ENCODE measurements around the gene MPC2. TPM values are rescaled to one million over a fixed set of nuclear protein-coding genes. Genes with fewer than 3 reads are reported as not detected.
"Not testable (repeated sequence)": the region's sequence is repeated elsewhere in the genome, so short reads cannot be mapped to it uniquely, and the experiment has no call there.

Gene MPC2
- total RNA-seq, 1 donor from 2014 or later = 33.7 TPM

GRCh38 chr1:167929725-167930124 is 7.1 kb downstream of the MPC2 start:
- no peaks in the 10 kb centered on the region for H3K36me3 Mint-ChIP-seq (ENCODE audit: low read depth, unreplicated experiment)
- no peak overlapping the region for H3K4me3 Mint-ChIP-seq (ENCODE audit: unreplicated experiment)
- H3K4me1 Mint-ChIP-seq (ENCODE audit: unreplicated experiment) = peaks cover 6% of the 10 kb centered on the region
- no peaks in the 10 kb centered on the region for H3K27me3 Mint-ChIP-seq (ENCODE audit: unreplicated experiment)
- no peak for TF ChIP-seq CTCF (IDR thresholded peaks at IDR 0.05; ENCODE audit: unreplicated experiment)
- H3K27ac Mint-ChIP-seq (ENCODE audit: unreplicated experiment) = no peak overlapping the region
- H3K9me3 Mint-ChIP-seq (ENCODE audit: unreplicated experiment) = no peaks in the 10 kb centered on the region
- DNase-seq (ENCODE audit: low spot score) = no peak

GRCh38 chr1:167928919-167929318 is 8.0 kb downstream of the MPC2 start:
- not testable (repeated sequence) for H3K36me3 Mint-ChIP-seq (ENCODE audit: low read depth, unreplicated experiment); H3K4me1 Mint-ChIP-seq (ENCODE audit: unreplicated experiment); DNase-seq (ENCODE audit: low spot score); H3K27ac Mint-ChIP-seq (ENCODE audit: unreplicated experiment); H3K9me3 Mint-ChIP-seq (ENCODE audit: unreplicated experiment); H3K27me3 Mint-ChIP-seq (ENCODE audit: unreplicated experiment); H3K4me3 Mint-ChIP-seq (ENCODE audit: unreplicated experiment)

GRCh38 chr1:167928457-167928852 is 8.4 kb downstream of the MPC2 start:
- no peaks in the 10 kb centered on the region for H3K27me3 Mint-ChIP-seq (ENCODE audit: unreplicated experiment)
- no peak overlapping the region for H3K27ac Mint-ChIP-seq (ENCODE audit: unreplicated experiment)
- no peaks in the 10 kb centered on the region for H3K36me3 Mint-ChIP-seq (ENCODE audit: low read depth, unreplicated experiment)
- DNase-seq (ENCODE audit: low spot score) = no peak
- no peak overlapping the region for H3K4me3 Mint-ChIP-seq (ENCODE audit: unreplicated experiment)
- no peak for TF ChIP-seq CTCF (IDR thresholded peaks at IDR 0.05; ENCODE audit: unreplicated experiment)
- no peaks in the 10 kb centered on the region for H3K9me3 Mint-ChIP-seq (ENCODE audit: unreplicated experiment)
- no peaks in the 10 kb centered on the region for H3K4me1 Mint-ChIP-seq (ENCODE audit: unreplicated experiment)

- DNase-seq (ENCODE audit: low spot score) = no peak
- Mint-ChIP-seq H3K9me3 (ENCODE audit: unreplicated experiment) (no peaks in the 10 kb centered on the region), H3K36me3 (ENCODE audit: low read depth, unreplicated experiment) (no peaks in the 10 kb centered on the region), H3K4me1 (ENCODE audit: unreplicated experiment) (no peaks in the 10 kb centered on the region), H3K27me3 (ENCODE audit: unreplicated experiment) (no peaks in the 10 kb centered on the region), H3K27ac (ENCODE audit: unreplicated experiment) (no peak overlapping the region), H3K4me3 (ENCODE audit: unreplicated experiment) (no peak overlapping the region)
- no peak for TF ChIP-seq CTCF (IDR thresholded peaks at IDR 0.05; ENCODE audit: unreplicated experiment)
These were observed 9.7 kb downstream of the MPC2 start for GRCh38 chr1:167927046-167927754.

GRCh38 chr1:167926486-167926997 is 10.3 kb downstream of the MPC2 start:
- no peak overlapping the region for H3K4me3 Mint-ChIP-seq (ENCODE audit: unreplicated experiment)
- no peaks in the 10 kb centered on the region for H3K4me1 Mint-ChIP-seq (ENCODE audit: unreplicated experiment)
- no peak for DNase-seq (ENCODE audit: low spot score)
- no peaks in the 10 kb centered on the region for H3K36me3 Mint-ChIP-seq (ENCODE audit: low read depth, unreplicated experiment)
- no peaks in the 10 kb centered on the region for H3K27me3 Mint-ChIP-seq (ENCODE audit: unreplicated experiment)
- no peaks in the 10 kb centered on the region for H3K9me3 Mint-ChIP-seq (ENCODE audit: unreplicated experiment)
- no peak for TF ChIP-seq CTCF (IDR thresholded peaks at IDR 0.05; ENCODE audit: unreplicated experiment)
- no peak overlapping the region for H3K27ac Mint-ChIP-seq (ENCODE audit: unreplicated experiment)
